Measurements from ENCODE around the gene SMAGP.
"Not testable (repeated sequence)": the region's sequence is repeated elsewhere in the genome, so short reads cannot be mapped to it uniquely, and the experiment has no call there.

The SMAGP gene

DNA sequence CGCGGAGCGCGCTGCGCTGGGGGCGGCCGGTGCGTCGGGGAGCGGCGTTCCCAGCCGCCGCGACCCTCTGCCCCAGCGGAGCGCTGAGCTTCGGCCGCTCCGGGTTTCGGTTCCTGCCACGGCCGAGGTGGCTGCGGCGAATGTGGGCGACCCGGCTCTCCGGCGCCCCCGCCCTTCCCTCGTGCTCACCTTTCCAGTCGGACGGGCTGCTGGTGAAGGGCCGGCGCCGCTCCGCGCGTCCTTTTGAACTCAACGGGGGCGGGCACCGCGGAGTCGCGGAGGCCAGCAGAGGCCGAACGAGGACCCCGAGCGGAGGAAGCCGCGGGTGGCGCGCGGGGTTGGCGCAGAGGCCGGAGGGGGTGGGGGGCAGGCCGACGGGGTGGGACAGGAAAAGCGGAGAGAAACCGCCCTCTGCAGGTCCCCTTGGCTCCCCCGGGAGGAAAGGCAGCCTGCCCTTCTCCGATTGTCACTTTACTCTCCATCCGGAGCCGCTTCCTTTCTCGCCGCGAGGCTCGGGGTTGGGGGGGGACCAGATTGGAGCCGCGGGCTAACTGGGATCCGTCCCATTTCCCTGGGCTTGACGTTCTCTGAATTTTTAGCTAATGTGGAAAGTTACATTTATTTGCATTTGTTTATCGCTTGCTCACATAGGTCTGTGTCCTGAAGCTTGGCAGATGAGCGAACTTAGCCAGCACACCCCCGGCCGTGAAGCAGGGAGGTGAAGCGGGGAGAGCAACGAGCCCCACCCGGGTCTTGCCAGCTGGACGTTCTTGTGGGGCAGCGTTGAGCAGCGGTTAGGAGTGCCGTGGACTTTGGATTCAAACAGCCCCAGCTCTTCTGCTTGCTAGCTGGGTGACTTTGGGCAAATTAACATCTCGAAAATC, at the start of gene SMAGP:
Gene SMAGP (minus strand): TSS at position 349 of the 884 bp plus-strand sequence. CDS start 1,137 bp downstream, outside the sequence.
- in situ Hi-C loops (cut with MboI; ENCODE audit: low pct_unique_long_range_greater_than_20kb, low sequenced_read_pairs) = no loop called here

GRCh38 chr12:51318846-51319599, 48.8 kb upstream of the SMAGP start:
- in situ Hi-C loops (cut with MboI; ENCODE audit: low pct_unique_long_range_greater_than_20kb, low sequenced_read_pairs) = no loop called here
- peak; percentile 82 for DNase-seq

More for the DNA sequence above, at the start of gene SMAGP:
- peak; percentile 45 for DNase-seq

DNA sequence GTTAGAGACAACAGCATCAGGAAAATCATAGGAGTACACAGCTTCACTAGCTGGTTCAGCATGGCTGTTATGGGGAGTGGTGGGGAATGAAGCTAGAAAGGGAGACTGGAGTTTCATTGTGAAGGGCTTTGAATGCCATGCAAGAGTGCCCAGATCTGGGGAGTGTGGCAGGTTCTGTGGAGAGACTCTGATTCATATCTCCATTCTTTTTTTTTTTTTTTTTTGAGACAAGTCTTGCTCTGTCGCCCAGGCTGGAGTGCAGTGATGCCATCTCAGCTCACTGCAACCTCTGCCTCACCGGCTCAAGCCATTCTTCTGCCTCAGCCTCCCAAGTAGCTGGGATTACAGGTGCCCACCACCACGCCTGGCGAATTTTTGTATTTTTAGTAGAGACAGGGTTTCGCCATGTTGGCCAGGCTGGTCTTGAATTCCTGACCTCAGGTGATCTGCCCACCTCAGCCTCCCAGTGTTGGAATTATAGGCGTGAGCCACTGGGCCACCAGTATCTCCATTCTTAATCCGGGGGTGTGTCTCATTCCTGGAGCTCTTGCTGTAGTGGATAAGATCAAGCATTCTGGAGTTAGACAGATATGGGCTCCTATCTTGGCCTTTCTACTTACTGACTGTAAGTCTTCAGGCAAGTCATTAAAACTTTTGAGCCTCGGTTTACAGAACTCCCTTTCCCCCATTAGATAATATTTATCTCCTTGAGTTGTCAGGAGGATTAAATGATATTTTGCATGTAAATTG, 48.0 kb upstream of the SMAGP start:
- DNase-seq; in situ Hi-C loops (cut with MboI; ENCODE audit: low pct_unique_long_range_greater_than_20kb, low sequenced_read_pairs): not testable (repeated sequence)

GRCh38 chr12:51311389-51311788, 41.2 kb upstream of the SMAGP start:
- in situ Hi-C loops (cut with MboI; ENCODE audit: low pct_unique_long_range_greater_than_20kb, low sequenced_read_pairs) = no loop called here
- DNase-seq = no peak

- in situ Hi-C loops (cut with MboI; ENCODE audit: low pct_unique_long_range_greater_than_20kb, low sequenced_read_pairs) = no loop called here
- no peak for DNase-seq
Observed at GRCh38 chr12:51307655-51308593, 37.7 kb upstream of the SMAGP start.

- no peak for DNase-seq
- in situ Hi-C loops (cut with MboI; ENCODE audit: low pct_unique_long_range_greater_than_20kb, low sequenced_read_pairs) = no loop called here
Observed at GRCh38 chr12:51306507-51306906, 36.3 kb upstream of the SMAGP start.

GRCh38 chr12:51300768-51301167, 30.6 kb upstream of the SMAGP start:
- in situ Hi-C loops (cut with MboI; ENCODE audit: low pct_unique_long_range_greater_than_20kb, low sequenced_read_pairs); DNase-seq: not testable (repeated sequence)

DNA sequence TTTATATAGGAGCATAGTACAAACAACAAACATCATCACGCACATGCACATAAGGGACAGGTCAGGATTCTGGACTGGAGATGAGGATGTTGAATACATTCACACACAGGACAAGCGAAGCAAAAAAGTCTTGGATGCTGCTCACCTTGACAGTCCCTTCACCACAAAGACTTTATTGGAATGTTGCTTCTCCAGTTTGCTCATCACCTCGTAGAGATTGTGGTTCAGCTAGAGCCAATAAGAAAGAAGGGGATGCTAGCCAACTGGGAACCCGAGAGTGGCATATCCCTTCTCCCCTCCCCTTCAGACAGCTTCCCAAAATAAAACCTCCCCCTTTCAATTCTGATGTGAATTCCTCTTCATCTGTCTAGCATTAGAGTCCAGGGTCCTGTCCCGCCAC, 25.4 kb upstream of the SMAGP start:
- in situ Hi-C loops (cut with MboI; ENCODE audit: low pct_unique_long_range_greater_than_20kb, low sequenced_read_pairs) = no loop called here
- no peak for DNase-seq

DNA sequence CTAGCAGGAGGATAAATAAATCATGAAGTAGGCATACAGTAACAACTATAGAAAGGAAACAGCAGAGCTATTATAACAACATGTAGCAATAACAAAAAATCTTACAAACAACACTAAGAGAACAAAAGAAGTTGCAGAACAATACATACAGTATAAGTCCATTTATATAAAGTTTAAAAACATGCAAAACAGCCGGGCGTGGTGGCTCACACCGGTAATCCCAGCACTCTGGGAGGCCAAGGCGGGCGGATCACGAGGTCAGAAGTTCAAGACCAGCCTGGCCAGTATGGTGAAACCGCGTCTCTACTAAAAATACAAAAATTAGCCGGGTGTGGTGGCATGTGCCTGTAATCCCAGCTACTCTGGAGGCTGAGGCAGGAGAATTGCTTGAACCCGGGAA, 23.9 kb upstream of the SMAGP start:
- DNase-seq; in situ Hi-C loops (cut with MboI; ENCODE audit: low pct_unique_long_range_greater_than_20kb, low sequenced_read_pairs): not testable (repeated sequence)

GRCh38 chr12:51293696-51294095, 23.5 kb upstream of the SMAGP start:
- in situ Hi-C loops (cut with MboI; ENCODE audit: low pct_unique_long_range_greater_than_20kb, low sequenced_read_pairs) = no loop called here
- DNase-seq = no peak

GRCh38 chr12:51291603-51292513, 21.6 kb upstream of the SMAGP start:
- in situ Hi-C loops (cut with MboI; ENCODE audit: low pct_unique_long_range_greater_than_20kb, low sequenced_read_pairs) = not testable (repeated sequence)
- DNase-seq = peak; percentile 72

GRCh38 chr12:51285843-51286242, 15.6 kb upstream of the SMAGP start:
- DNase-seq = no peak

GRCh38 chr12:51281202-51281924, 11.1 kb upstream of the SMAGP start:
- in situ Hi-C loops (cut with MboI; ENCODE audit: low pct_unique_long_range_greater_than_20kb, low sequenced_read_pairs) = no loop called here
- no peak for DNase-seq

More at GRCh38 chr12:51285843-51286242, 15.6 kb upstream of the SMAGP start:
- in situ Hi-C loops (cut with MboI; ENCODE audit: low pct_unique_long_range_greater_than_20kb, low sequenced_read_pairs) = no loop called here

DNA sequence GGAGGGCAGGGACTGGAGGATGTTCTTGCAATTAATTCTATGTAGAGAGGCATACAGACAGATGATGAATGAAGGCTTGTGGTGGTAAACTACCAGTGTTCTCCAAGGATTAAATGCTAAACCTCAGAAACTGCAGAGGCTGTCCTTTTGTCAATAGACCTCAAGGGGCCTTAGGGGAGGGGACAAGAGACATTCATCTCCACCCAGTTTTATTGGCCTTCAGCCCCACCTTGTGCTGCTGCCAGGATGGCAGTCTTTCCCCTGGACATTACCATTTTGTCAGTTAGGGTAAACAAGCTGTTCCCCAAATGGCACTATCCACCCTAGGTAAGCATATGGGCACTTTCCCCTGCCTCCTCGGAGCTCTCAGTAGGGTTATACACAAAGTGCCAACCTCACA, 4.9 kb upstream of the SMAGP start:
- no peak for DNase-seq
- in situ Hi-C loops (cut with MboI; ENCODE audit: low pct_unique_long_range_greater_than_20kb, low sequenced_read_pairs) = no loop called here

DNA sequence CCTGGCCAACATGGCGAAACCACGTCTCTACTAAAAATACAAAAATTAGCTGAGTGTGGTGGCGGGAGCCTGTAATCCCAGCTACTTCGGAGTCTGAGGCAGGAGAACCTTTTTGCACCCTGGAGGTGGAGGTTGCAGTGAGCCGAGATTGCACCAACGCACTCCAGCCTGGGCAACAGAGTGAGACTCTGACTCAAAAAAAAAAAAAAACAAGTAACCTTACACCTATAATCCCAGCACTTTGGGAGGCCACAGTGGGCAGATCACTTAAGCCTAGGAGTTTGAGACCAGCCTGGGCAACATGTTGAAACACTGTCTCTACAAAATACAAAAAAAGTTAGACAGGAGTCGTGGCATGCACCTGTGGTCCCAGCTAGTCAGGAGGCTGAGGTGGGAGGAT, 2.6 kb upstream of the SMAGP start:
- in situ Hi-C loops (cut with MboI; ENCODE audit: low pct_unique_long_range_greater_than_20kb, low sequenced_read_pairs); DNase-seq: not testable (repeated sequence)

DNA sequence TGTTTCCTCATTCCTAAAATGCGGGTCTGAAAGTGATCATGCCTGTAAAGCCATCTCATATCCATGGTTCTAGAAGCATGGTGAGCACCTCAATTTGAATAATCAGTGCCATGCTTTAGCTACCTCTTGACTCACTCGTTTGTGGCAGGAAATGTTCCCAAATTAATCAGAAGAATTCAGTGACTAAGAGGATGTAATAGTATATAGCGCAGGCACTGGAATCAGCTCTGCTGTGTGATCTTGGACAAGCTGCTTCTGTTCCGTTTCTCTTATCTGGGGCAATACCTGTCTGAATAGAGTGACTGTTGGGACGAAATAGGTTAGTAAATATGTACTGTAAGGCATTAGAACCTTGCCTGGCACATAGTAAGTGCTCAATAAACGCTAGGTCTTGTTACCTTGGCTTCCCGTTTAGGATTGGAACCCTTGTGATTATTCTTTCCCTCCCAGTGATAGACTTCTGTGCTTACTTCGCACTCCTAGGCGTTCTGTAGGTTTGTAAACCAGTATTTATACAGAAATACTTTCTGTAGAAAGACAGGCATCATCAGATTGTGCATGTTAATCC, 820 bp upstream of the SMAGP start:
- peak; percentile 41 for DNase-seq
- in situ Hi-C loops (cut with MboI; ENCODE audit: low pct_unique_long_range_greater_than_20kb, low sequenced_read_pairs) = no loop called here

Measured in KBM-7 (cell line).